Midbrain (tissue), 1 donor: ENCODE results near the gene AP2B1.
"Not testable (repeated sequence)": the region's sequence is repeated elsewhere in the genome, so short reads cannot be mapped to it uniquely, and the experiment has no call there.

Source experiments
- DNase-seq: peaks from one replicate; lab custom pipeline; 2025; lab: John Stamatoyannopoulos, UW

The AP2B1 gene

GRCh38 chr17:35748979-35749378, 161.9 kb downstream of the AP2B1 start:
- DNase-seq = no peak

- DNase-seq = no peak
Observed at GRCh38 chr17:35749560-35750412, 162.7 kb downstream of the AP2B1 start.

- no peak for DNase-seq
Observed at GRCh38 chr17:35750526-35751395, 163.6 kb downstream of the AP2B1 start.

GRCh38 chr17:35751541-35751940, 164.4 kb downstream of the AP2B1 start:
- DNase-seq = not testable (repeated sequence)

GRCh38 chr17:35752471-35752870, 165.3 kb downstream of the AP2B1 start:
- no peak for DNase-seq

- DNase-seq = no peak
Observed at GRCh38 chr17:35752945-35753764, 166.0 kb downstream of the AP2B1 start, which contains the start of gene GAS2L2. TSS of gene GAS2L2 (minus strand) at chr17:35753239. CDS start at chr17:35752850, 389 bp downstream.

- DNase-seq = no peak
Observed at GRCh38 chr17:35757243-35757642, 170.1 kb downstream of the AP2B1 start.

- DNase-seq = no peak
Observed at GRCh38 chr17:35760587-35760986, 173.5 kb downstream of the AP2B1 start, which contains the start of gene C17orf50. TSS of gene C17orf50 (plus strand) at chr17:35760887. CDS start at chr17:35760942, 55 bp downstream.

- no peak for DNase-seq
Observed at GRCh38 chr17:35761601-35762000, 174.5 kb downstream of the AP2B1 start.

GRCh38 chr17:35763767-35764122, 176.6 kb downstream of the AP2B1 start:
- no peak for DNase-seq

- peak; percentile 89 for DNase-seq
Observed at GRCh38 chr17:35764123-35764991, 177.2 kb downstream of the AP2B1 start.

GRCh38 chr17:35765086-35765710, 178.1 kb downstream of the AP2B1 start:
- DNase-seq = no peak

GRCh38 chr17:35765756-35766488, 178.8 kb downstream of the AP2B1 start:
- DNase-seq = no peak

GRCh38 chr17:35766489-35766877, 179.4 kb downstream of the AP2B1 start:
- DNase-seq = no peak

GRCh38 chr17:35766903-35767510, 179.9 kb downstream of the AP2B1 start:
- no peak for DNase-seq

GRCh38 chr17:35768797-35769196, 181.7 kb downstream of the AP2B1 start:
- DNase-seq = no peak

- DNase-seq = no peak
Observed at GRCh38 chr17:35769895-35770486, 182.9 kb downstream of the AP2B1 start.

- no peak for DNase-seq
Observed at GRCh38 chr17:35773129-35773528, 186.0 kb downstream of the AP2B1 start.
